Stomach smooth muscle (tissue), 2 donors: Measurements from ENCODE around the gene LCK.

Experiments
- H3K27ac ChIP-seq: one replicate; pipeline ENCODE4 v1.7.0; 2013; ENCODE audit warnings: mild to moderate bottlenecking, low read length, inconsistent platforms
- H3K27me3 ChIP-seq, 2 donors: one replicate each; pipeline ENCODE4 v1.7.0; 2013; ENCODE audit warnings: low read length in 2 of 2; ENCODE audit not compliant: insufficient read depth in 2 of 2, control insufficient read depth in 1 of 2
- H3K36me3 ChIP-seq, 2 donors: one replicate each; pipeline ENCODE4 v1.7.0; 2013; ENCODE audit warnings: low read length in 2 of 2; ENCODE audit not compliant: control insufficient read depth in 2 of 2, insufficient read depth in 2 of 2
- H3K4me1 ChIP-seq: one replicate; pipeline ENCODE4 v1.7.0; 2013; ENCODE audit warnings: low read length; ENCODE audit not compliant: control insufficient read depth, insufficient read depth
- H3K4me3 ChIP-seq, 2 donors: one replicate each; pipeline ENCODE4 v1.7.0; 2013; ENCODE audit warnings: low read length in 2 of 2
- H3K9ac ChIP-seq, 2 donors: one replicate each; pipeline ENCODE4 v1.7.0; 2013; ENCODE audit warnings: low read length in 2 of 2, mild to moderate bottlenecking in 1 of 2
- H3K9me3 ChIP-seq, 2 donors: one replicate each; pipeline ENCODE4 v1.7.0; 2013; ENCODE audit warnings: low read length in 2 of 2; ENCODE audit not compliant: control insufficient read depth in 2 of 2
- donor health status: healthy.
- donor health status: Pancreatic carcinoma.

The LCK gene

GRCh38 chr1:32240140-32240951 is 10.7 kb upstream of the LCK start:
- peak overlapping the region; percentile 77 to 79 for H3K9ac ChIP-seq
- H3K9me3 ChIP-seq: no peaks in the 10 kb centered on the region

DNA sequence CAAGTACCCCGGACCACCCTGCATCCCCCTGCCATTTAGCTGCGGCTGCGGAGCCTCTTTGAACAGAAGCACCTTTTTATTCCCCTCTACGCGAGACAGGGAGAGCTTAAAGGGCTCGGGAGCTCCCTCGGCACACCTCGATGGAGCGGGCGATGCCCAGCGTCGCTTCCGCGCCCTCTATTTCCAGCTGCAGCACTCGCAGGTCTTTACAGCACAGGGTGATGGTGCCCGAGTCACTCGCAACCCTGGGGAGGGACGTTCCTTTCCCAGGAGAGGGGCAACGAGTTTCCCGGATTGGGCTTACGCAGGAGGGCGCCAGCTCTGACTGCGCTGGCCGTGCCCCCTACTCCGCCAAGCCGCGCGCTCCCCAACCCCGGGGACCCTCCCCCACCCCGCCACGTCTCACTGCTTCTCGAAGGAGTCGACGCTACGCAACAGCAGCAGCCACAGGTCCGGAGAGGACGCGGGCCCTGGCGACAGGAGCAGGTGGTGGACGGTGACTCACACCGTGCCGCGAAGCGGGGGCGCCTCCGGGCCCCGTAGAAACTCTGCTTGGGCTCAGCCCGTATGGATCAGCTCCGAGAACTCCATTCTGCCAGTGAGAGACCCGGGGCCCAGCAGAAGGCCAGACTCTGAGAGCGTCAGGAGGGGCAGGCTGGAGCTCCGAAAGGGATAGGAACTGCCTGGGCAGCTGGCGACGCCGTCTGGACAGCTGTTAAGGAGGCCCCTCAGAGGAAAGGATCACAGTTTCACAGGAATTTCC is 9.9 kb upstream of the LCK start:
- Histone ChIP-seq H3K9ac (peak overlapping the region; percentile 77 to 79), H3K27ac (peak overlapping the region; percentile 62), H3K4me1 (peaks cover 23% of the 10 kb centered on the region), H3K4me3 (peak overlapping the region; percentile 87 to 91), H3K27me3 (no peaks in the 10 kb centered on the region), H3K9me3 (no peaks in the 10 kb centered on the region), H3K36me3 (no peaks in the 10 kb centered on the region)

More at GRCh38 chr1:32240140-32240951, 10.7 kb upstream of the LCK start:
- Histone ChIP-seq H3K36me3 (peaks cover 0 to 2% of the 10 kb centered on the region in 2 donors), H3K4me3 (peak overlapping the region; percentile 87 to 91), H3K27me3 (no peaks in the 10 kb centered on the region), H3K4me1 (peaks cover 23% of the 10 kb centered on the region), H3K27ac (peak overlapping the region; percentile 62)

GRCh38 chr1:32242341-32242851 is 8.7 kb upstream of the LCK start:
- Histone ChIP-seq H3K9me3 (no peaks in the 10 kb centered on the region), H3K27me3 (no peaks in the 10 kb centered on the region), H3K36me3 (no peaks in the 10 kb centered on the region), H3K9ac (no peak overlapping the region), H3K27ac (no peak overlapping the region), H3K4me3 (peak overlapping the region in 1 of 2 donors; percentile 49), H3K4me1 (peaks cover 31% of the 10 kb centered on the region)

DNA sequence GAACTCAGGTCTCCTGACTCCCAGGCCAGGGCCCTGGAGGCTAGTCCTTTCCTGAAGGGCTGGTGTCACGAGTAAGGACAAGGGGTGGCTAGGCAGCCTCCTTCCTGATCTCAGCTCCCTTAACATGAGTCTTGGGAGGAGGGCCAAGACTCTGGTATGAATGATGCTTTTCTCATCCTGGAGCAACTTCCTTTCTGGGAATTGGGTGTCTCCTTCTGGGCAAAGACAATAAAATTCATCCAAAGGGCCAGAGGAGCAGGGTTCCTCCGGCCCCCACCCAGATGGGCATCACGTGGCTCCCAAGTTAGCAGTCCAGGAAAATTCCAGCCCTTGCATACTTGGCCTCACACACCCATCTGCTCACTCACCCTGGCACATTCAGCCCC is 4.2 kb upstream of the LCK start, which contains the start of gene FAM167B:
Gene FAM167B (plus strand): TSS at position 335 of the 386 bp plus-strand sequence. CDS start 200 bp downstream, outside the sequence.
- Histone ChIP-seq H3K4me1 (peaks cover 19% of the 10 kb centered on the region), H3K9ac (no peak within 1 kb of the TSS), H3K36me3 (no peaks in the 10 kb centered on the region), H3K4me3 (peak within 1 kb of the TSS in 1 of 2 donors; percentile 15), H3K27me3 (peaks cover 2 to 11% of the 10 kb centered on the region in 2 donors), H3K27ac (peak within 1 kb of the TSS; percentile 24), H3K9me3 (no peaks in the 10 kb centered on the region)

- Histone ChIP-seq H3K9me3 (no peaks in the 10 kb centered on the region), H3K27ac (peak overlapping the region; percentile 24), H3K4me1 (peaks cover 19% of the 10 kb centered on the region), H3K36me3 (no peaks in the 10 kb centered on the region), H3K4me3 (no peak overlapping the region), H3K9ac (no peak overlapping the region), H3K27me3 (peaks cover 2 to 16% of the 10 kb centered on the region in 2 donors)
Measured at GRCh38 chr1:32247452-32247851, 3.6 kb upstream of the LCK start.

DNA sequence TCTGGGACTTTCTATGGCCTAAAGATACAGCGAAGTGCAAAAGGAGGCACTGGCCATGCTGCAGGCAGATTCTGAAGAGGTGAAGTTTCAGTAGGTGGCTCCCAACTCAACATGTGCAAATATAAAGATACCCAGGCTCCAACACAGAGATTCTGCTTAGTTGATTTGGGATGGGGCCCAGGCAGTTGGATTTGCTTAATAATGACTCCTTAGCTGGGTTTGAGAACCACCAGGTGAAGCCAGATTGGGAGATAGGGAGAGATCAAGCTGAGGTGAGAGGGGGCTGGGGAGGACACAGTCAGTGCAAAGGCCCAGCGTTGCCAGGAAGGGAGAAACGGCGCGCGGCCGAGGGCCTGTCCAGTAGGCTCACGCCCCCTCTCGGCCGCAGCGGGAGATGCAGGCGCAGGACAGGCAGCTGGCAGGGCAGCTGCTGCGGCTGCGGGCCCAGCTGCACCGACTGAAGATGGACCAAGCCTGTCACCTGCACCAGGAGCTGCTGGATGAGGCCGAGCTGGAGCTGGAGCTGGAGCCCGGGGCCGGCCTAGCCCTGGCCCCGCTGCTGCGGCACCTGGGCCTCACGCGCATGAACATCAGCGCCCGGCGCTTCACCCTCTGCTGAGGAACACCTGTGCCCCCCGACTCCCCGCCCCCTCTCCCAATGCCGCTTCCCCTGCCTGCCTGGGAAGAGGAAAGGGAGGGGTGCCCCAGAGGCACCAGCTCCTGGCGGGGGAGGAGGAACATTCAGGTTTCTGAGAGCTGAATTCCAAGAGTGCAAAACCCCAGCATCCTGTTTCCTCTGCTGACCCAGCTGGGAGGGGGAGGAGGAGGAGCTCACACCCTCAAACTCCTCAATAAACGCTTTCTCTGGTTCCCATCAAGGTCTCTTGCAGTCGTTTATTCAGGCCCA is 2.8 kb upstream of the LCK start:
- H3K4me1 ChIP-seq: peaks cover 19% of the 10 kb centered on the region
- H3K9ac ChIP-seq: no peak overlapping the region
- no peaks in the 10 kb centered on the region for H3K9me3 ChIP-seq
- H3K27me3 ChIP-seq: peaks cover 4 to 17% of the 10 kb centered on the region in 2 donors
- H3K36me3 ChIP-seq: no peaks in the 10 kb centered on the region
- peak overlapping the region; percentile 24 for H3K27ac ChIP-seq
- H3K4me3 ChIP-seq: peak overlapping the region in 1 of 2 donors; percentile 15

- Histone ChIP-seq H3K27ac (peak overlapping the region; percentile 41), H3K27me3 (peaks cover 4 to 17% of the 10 kb centered on the region in 2 donors), H3K36me3 (no peaks in the 10 kb centered on the region), H3K9me3 (no peaks in the 10 kb centered on the region), H3K4me3 (no peak overlapping the region), H3K4me1 (peaks cover 19% of the 10 kb centered on the region), H3K9ac (no peak overlapping the region)
Measured at GRCh38 chr1:32249831-32250525, 1.1 kb upstream of the LCK start.

- no peaks in the 10 kb centered on the region for H3K9me3 ChIP-seq
- no peak overlapping the region for H3K9ac ChIP-seq
- H3K4me1 ChIP-seq: peaks cover 4% of the 10 kb centered on the region
- H3K36me3 ChIP-seq: no peaks in the 10 kb centered on the region
- no peak overlapping the region for H3K27ac ChIP-seq
- peaks cover 3 to 17% of the 10 kb centered on the region in 2 donors for H3K27me3 ChIP-seq
- no peak overlapping the region for H3K4me3 ChIP-seq
Measured at GRCh38 chr1:32255072-32256071, 4.3 kb downstream of the LCK start.
